Osteocyte (in vitro differentiated cells): Measurements from ENCODE around the gene SIAH3. TPM values are rescaled to one million over a fixed set of nuclear protein-coding genes. Genes with fewer than 3 reads are reported as not detected.

ENCODE experiments used
- DNase-seq: peaks from one replicate; pipeline ENCODE4 v3.0.0; 2021; ENCODE audit warnings: mixed read lengths; ENCODE audit not compliant: unreplicated experiment; ENCODE audit errors: extremely low spot score
- H3K27ac Mint-ChIP-seq: one replicate; pipeline ENCODE4 v1.8.0; 2021; ENCODE audit warnings: mild to moderate bottlenecking, mixed read lengths; ENCODE audit not compliant: unreplicated experiment
- H3K27me3 Mint-ChIP-seq: one replicate; pipeline ENCODE4 v1.8.0; 2021; ENCODE audit warnings: mixed read lengths; ENCODE audit not compliant: unreplicated experiment
- H3K36me3 Mint-ChIP-seq: one replicate; pipeline ENCODE4 v1.8.0; 2021; ENCODE audit warnings: mixed read lengths; ENCODE audit not compliant: unreplicated experiment
- H3K4me1 Mint-ChIP-seq: one replicate; pipeline ENCODE4 v1.8.0; 2021; ENCODE audit warnings: mixed read lengths; ENCODE audit not compliant: unreplicated experiment
- H3K4me3 Mint-ChIP-seq: one replicate; pipeline ENCODE4 v1.8.0; 2021; ENCODE audit warnings: mild to moderate bottlenecking, moderate library complexity, mixed read lengths; ENCODE audit not compliant: unreplicated experiment
- H3K9me3 Mint-ChIP-seq: one replicate; pipeline ENCODE4 v1.8.0; 2021; ENCODE audit warnings: mixed read lengths; ENCODE audit not compliant: unreplicated experiment
- CTCF ChIP-seq: fragments of 200-600 bp; sonication (generic); IDR thresholded peaks from 2 replicates; pipeline ENCODE4 v1.5.0; 2021; ENCODE audit warnings: antibody characterized with exemption, mild to moderate bottlenecking, moderate library complexity
- total RNA-seq: library from RNA; stranded (reverse); gene quantifications from 2 replicates; pipeline ENCODE4 v1.2.1, GENCODE V29; 2021

The SIAH3 gene
- total RNA-seq, 1 donor from 2014 or later, result not detected

GRCh38 chr13:45731455-45731854, 120.1 kb downstream of the SIAH3 start:
- H3K4me3 Mint-ChIP-seq, result no peak overlapping the region
- H3K4me1 Mint-ChIP-seq, result no peaks in the 10 kb centered on the region

GRCh38 chr13:45728759-45729158, 122.8 kb downstream of the SIAH3 start:
- Mint-ChIP-seq H3K27ac (no peak overlapping the region), H3K4me3 (no peak overlapping the region), H3K27me3 (peaks cover 38% of the 10 kb centered on the region), H3K36me3 (no peaks in the 10 kb centered on the region), H3K4me1 (no peaks in the 10 kb centered on the region), H3K9me3 (no peaks in the 10 kb centered on the region)
- no peak for DNase-seq
- TF ChIP-seq CTCF, result peak; percentile 47

More at GRCh38 chr13:45731455-45731854, 120.1 kb downstream of the SIAH3 start:
- no peak for DNase-seq
- H3K27ac Mint-ChIP-seq, result no peak overlapping the region
- no peak for TF ChIP-seq CTCF
- no peaks in the 10 kb centered on the region for H3K36me3 Mint-ChIP-seq
- no peaks in the 10 kb centered on the region for H3K9me3 Mint-ChIP-seq
- H3K27me3 Mint-ChIP-seq, result peaks cover 37% of the 10 kb centered on the region

Other genes with a start within 250 kb of the SIAH3 start
- gene ERICH6B, start 236.0 kb downstream of the SIAH3 start, total RNA-seq, result not detected in 2 replicates
- gene CBY2, start 149.4 kb downstream of the SIAH3 start, total RNA-seq, result not detected in 2 replicates
- 39.3 and 44.3 TPM in 2 replicates for gene ZC3H13, start 201.0 kb upstream of the SIAH3 start, total RNA-seq